Measurements from ENCODE around the gene XYLT1.

DNA sequence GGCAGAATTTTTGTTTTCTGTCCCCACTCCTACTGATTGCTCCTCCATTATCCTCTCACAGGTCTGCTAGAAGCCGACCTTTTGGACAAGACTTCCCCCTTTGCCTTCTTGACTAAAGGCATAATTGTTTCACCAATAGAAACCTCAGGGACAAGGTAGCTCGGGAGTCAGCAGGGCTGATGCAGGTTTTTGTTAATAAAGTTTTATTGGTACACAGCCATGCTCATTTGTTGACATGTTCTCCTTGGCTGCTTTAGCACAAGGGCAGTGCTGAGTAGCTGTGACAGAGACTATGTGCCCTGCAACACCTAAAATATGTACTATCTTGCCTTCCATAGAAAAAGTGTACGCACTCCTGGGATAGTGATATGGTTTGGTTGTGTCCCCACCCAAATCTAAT is 271.6 kb downstream of the XYLT1 start:
- TF ChIP-seq, protein P1, sequence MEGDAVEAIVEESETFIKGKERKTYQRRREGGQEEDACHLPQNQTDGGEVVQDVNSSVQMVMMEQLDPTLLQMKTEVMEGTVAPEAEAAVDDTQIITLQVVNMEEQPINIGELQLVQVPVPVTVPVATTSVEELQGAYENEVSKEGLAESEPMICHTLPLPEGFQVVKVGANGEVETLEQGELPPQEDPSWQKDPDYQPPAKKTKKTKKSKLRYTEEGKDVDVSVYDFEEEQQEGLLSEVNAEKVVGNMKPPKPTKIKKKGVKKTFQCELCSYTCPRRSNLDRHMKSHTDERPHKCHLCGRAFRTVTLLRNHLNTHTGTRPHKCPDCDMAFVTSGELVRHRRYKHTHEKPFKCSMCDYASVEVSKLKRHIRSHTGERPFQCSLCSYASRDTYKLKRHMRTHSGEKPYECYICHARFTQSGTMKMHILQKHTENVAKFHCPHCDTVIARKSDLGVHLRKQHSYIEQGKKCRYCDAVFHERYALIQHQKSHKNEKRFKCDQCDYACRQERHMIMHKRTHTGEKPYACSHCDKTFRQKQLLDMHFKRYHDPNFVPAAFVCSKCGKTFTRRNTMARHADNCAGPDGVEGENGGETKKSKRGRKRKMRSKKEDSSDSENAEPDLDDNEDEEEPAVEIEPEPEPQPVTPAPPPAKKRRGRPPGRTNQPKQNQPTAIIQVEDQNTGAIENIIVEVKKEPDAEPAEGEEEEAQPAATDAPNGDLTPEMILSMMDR (IDR thresholded peaks at IDR 0.05; ENCODE audit: low read depth, low read length, poor library complexity, severe bottlenecking), result no peak
- no peak for TF ChIP-seq EZH2phosphoT487 (IDR thresholded peaks at IDR 0.05; ENCODE audit: borderline replicate concordance, low read length)

Measured in DOHH2 (cell line).